HL-60 (cell line): ENCODE results near the gene WDR3.
A peak's percentile ranks its signal among the peaks of the same experiment; 100 is the strongest.

ENCODE experiments used
- DNase-seq, 2 experiments: peaks; one replicate each; pipeline ENCODE4 v3.0.0-alpha.2; 2010 to 2020; ENCODE audit warnings: low read depth in 1 of 2, low spot score in 1 of 2
- H3K27ac ChIP-seq: fragments of 250-450 bp; sonication (Bioruptor Pico); replicated peaks from 2 replicates; pipeline ENCODE4 v1.5.1; 2020; ENCODE audit warnings: mild to moderate bottlenecking, moderate library complexity
- H3K27me3 ChIP-seq: fragments of 250-450 bp; sonication (Bioruptor Pico); 2 replicates; pipeline ENCODE4 v1.5.1; 2021; ENCODE audit warnings: mild to moderate bottlenecking, moderate library complexity; ENCODE audit not compliant: insufficient read depth, poor library complexity, severe bottlenecking
- H3K4me3 ChIP-seq: replicated peaks from 2 replicates; pipeline ENCODE4 v1.5.1; 2011; ENCODE audit warnings: mild to moderate bottlenecking, control low read depth, low read length; ENCODE audit not compliant: insufficient read depth
- GABPA ChIP-seq: IDR thresholded peaks from 2 replicates; pipeline ENCODE4 v1.6.1; 2012; ENCODE audit warnings: low read depth
- POLR2AphosphoS5 ChIP-seq: IDR thresholded peaks from 2 replicates; pipeline ENCODE4 v1.6.1; 2012; ENCODE audit warnings: low read depth
- REST ChIP-seq: IDR thresholded peaks from 2 replicates; pipeline ENCODE4 v1.6.1; 2012; ENCODE audit warnings: low read depth; ENCODE audit not compliant: insufficient replicate concordance
- SPI1 ChIP-seq: IDR thresholded peaks from 2 replicates; pipeline ENCODE4 v1.6.1; 2012; ENCODE audit warnings: low read depth, mild to moderate bottlenecking, borderline replicate concordance
- TF ChIP-seq, protein P1 (sequence below): IDR thresholded peaks from one replicate; pipeline ENCODE4 v1.5.1; 2011; ENCODE audit warnings: low read length, control low read depth, inconsistent platforms; ENCODE audit not compliant: insufficient read depth

The WDR3 gene

GRCh38 chr1:117895482-117896114 is 33.9 kb upstream of the WDR3 start:
- no peak overlapping the region for H3K4me3 ChIP-seq
- no peaks in the 10 kb centered on the region for H3K27me3 ChIP-seq
- no peak overlapping the region for H3K27ac ChIP-seq
- TF ChIP-seq GABPA (no peak), REST (no peak), SPI1 (no peak), POLR2AphosphoS5 (no peak)
- TF ChIP-seq, protein P1, sequence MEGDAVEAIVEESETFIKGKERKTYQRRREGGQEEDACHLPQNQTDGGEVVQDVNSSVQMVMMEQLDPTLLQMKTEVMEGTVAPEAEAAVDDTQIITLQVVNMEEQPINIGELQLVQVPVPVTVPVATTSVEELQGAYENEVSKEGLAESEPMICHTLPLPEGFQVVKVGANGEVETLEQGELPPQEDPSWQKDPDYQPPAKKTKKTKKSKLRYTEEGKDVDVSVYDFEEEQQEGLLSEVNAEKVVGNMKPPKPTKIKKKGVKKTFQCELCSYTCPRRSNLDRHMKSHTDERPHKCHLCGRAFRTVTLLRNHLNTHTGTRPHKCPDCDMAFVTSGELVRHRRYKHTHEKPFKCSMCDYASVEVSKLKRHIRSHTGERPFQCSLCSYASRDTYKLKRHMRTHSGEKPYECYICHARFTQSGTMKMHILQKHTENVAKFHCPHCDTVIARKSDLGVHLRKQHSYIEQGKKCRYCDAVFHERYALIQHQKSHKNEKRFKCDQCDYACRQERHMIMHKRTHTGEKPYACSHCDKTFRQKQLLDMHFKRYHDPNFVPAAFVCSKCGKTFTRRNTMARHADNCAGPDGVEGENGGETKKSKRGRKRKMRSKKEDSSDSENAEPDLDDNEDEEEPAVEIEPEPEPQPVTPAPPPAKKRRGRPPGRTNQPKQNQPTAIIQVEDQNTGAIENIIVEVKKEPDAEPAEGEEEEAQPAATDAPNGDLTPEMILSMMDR = peak; percentile 42
- DNase-seq = peak; percentile 4 to 58

DNA sequence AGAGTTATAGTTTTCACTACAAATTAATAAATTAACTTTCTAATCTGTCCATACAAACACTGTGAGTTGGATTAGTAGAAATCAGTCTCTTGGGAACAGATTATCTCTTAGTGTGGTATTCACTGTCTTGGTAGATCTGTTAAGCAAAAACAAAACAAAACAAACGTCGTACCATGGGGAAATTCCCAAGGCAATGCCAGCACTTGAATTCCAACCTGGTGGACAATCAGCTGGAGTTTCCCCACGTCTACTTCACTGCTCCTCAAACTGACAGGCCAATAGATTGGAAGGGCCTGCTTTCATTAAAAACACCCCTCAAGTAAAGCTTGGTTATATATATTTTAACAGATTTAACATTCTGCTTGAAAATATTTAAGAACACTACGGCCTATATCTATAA is 32.0 kb upstream of the WDR3 start:
- Histone ChIP-seq H3K27me3 (no peaks in the 10 kb centered on the region), H3K27ac (no peak overlapping the region), H3K4me3 (no peak overlapping the region)
- no peak for DNase-seq
- TF ChIP-seq, protein P1 = no peak
- TF ChIP-seq SPI1 = no peak
- TF ChIP-seq REST = no peak
- TF ChIP-seq GABPA = no peak
- no peak for TF ChIP-seq POLR2AphosphoS5

GRCh38 chr1:117899801-117900200 is 29.7 kb upstream of the WDR3 start:
- H3K27me3 ChIP-seq = no peaks in the 10 kb centered on the region

More at GRCh38 chr1:117899801-117900200, 29.7 kb upstream of the WDR3 start:
- Histone ChIP-seq H3K27ac (no peak overlapping the region), H3K4me3 (no peak overlapping the region)
- TF ChIP-seq REST = no peak
- TF ChIP-seq, protein P1 = no peak
- no peak for TF ChIP-seq SPI1
- TF ChIP-seq POLR2AphosphoS5 = no peak
- TF ChIP-seq GABPA = no peak
- DNase-seq = no peak
